Keratinocyte (primary cell): ENCODE data around the gene DNALI1. TPM values are rescaled to one million over a fixed set of nuclear protein-coding genes. Genes with fewer than 3 reads are reported as not detected.

ENCODE experiments used
- DNase-seq: peaks from one replicate; pipeline ENCODE4 v3.0.0-alpha.2; 2011; ENCODE audit warnings: low read depth, missing footprints, low spot score
- FAIRE-seq: peaks from 2 replicates; lab custom pipeline; 2011; peaks lifted over from hg19 to GRCh38; lab: Jason Lieb, UNC
- H2AFZ ChIP-seq: 2 replicates; pipeline ENCODE4 v1.6.0; 2012; ENCODE audit warnings: low read length, control low read depth, inconsistent platforms; ENCODE audit not compliant: control insufficient read depth
- H3K27ac ChIP-seq: 2 replicates; pipeline ENCODE4 v1.5.1; 2011; ENCODE audit warnings: low read length; ENCODE audit not compliant: control insufficient read depth, insufficient read depth
- H3K27me3 ChIP-seq: 3 replicates; pipeline ENCODE4 v1.6.0; 2011; ENCODE audit warnings: low read length; ENCODE audit not compliant: control insufficient read depth, insufficient read depth; ENCODE audit errors: extremely low read depth
- H3K36me3 ChIP-seq, 2 experiments: 2 replicates in 1 of 2; 3 replicates in 1 of 2; pipeline ENCODE4 v1.5.1; 2011; ENCODE audit warnings: low read length in 2 of 2, mild to moderate bottlenecking in 1 of 2; ENCODE audit not compliant: control insufficient read depth in 2 of 2, insufficient read depth in 2 of 2; ENCODE audit errors: extremely low read depth in 1 of 2
- H3K4me1 ChIP-seq: 3 replicates; pipeline ENCODE4 v1.5.1; 2011; ENCODE audit warnings: low read length; ENCODE audit not compliant: control insufficient read depth, insufficient read depth; ENCODE audit errors: extremely low read depth
- H3K4me2 ChIP-seq: 3 replicates; pipeline ENCODE4 v1.6.0; 2011; ENCODE audit warnings: low read depth, low read length; ENCODE audit not compliant: control insufficient read depth, insufficient read depth; ENCODE audit errors: extremely low read depth
- H3K4me3 ChIP-seq, 3 experiments: fragments of 200-600 bp in 1 of 3; sonication (generic) in 1 of 3; 2 replicates in 2 of 3; 3 replicates in 1 of 3; pipeline ENCODE4 v1.5.1; 2011 to 2016; ENCODE audit warnings: low read length in 3 of 3, mild to moderate bottlenecking in 3 of 3, control low read depth in 2 of 3, inconsistent platforms in 1 of 3, low read depth in 1 of 3, mixed read lengths in 1 of 3, mixed run types in 1 of 3, moderate library complexity in 1 of 3; ENCODE audit not compliant: control insufficient read depth in 2 of 3, insufficient read depth in 2 of 3; ENCODE audit errors: extremely low read depth in 1 of 3
- H3K79me2 ChIP-seq: 2 replicates; pipeline ENCODE4 v1.6.0; 2012; ENCODE audit warnings: low read length; ENCODE audit not compliant: control insufficient read depth, insufficient read depth
- H3K9ac ChIP-seq: 3 replicates; pipeline ENCODE4 v1.6.0; 2011; ENCODE audit warnings: low read length; ENCODE audit not compliant: control insufficient read depth, insufficient read depth; ENCODE audit errors: extremely low read depth
- H3K9me1 ChIP-seq: 3 replicates; pipeline ENCODE4 v1.6.0; 2011; ENCODE audit warnings: low read length; ENCODE audit not compliant: control insufficient read depth, insufficient read depth; ENCODE audit errors: extremely low read depth
- H3K9me3 ChIP-seq: 2 replicates; pipeline ENCODE4 v1.5.1; 2012; ENCODE audit warnings: low read depth, low read length; ENCODE audit not compliant: control insufficient read depth
- H4K20me1 ChIP-seq: 3 replicates; pipeline ENCODE4 v1.6.0; 2011; ENCODE audit warnings: low read length; ENCODE audit not compliant: control insufficient read depth, insufficient read depth; ENCODE audit errors: extremely low read depth
- CTCF ChIP-seq, 3 experiments: IDR thresholded peaks in 1 of 3; conservative IDR thresholded peaks in 1 of 3; optimal IDR thresholded peaks in 1 of 3; 2 replicates in 2 of 3; 3 replicates in 1 of 3; pipeline versions ENCODE3 to v1.5.1; 2011; ENCODE audit warnings: low read length in 3 of 3, mild to moderate bottlenecking in 3 of 3, moderate library complexity in 2 of 3, control low read depth in 1 of 3, inconsistent platforms in 1 of 3; ENCODE audit not compliant: insufficient read depth in 2 of 3; ENCODE audit errors: extremely low read depth in 1 of 3
- EZH2 ChIP-seq: IDR thresholded peaks from one replicate; pipeline ENCODE4 v1.6.1; 2012; ENCODE audit warnings: inconsistent platforms, mild to moderate bottlenecking, low read length, moderate library complexity
- dilution Hi-C: fragments of 300-500 bp; cut with MboI; formaldehyde crosslinking; loops from one replicate; pipeline ENCODE4 v1.7.0; 2020; ENCODE audit warnings: low sequenced_read_pairs; ENCODE audit not compliant: extremely low pct_ligation_motif_present
- polyA plus RNA-seq, 5 experiments: library from polyadenylated mRNA; depleted of rRNA in 3 of 5; stranded (reverse) in 3 of 5; stranded (forward) in 1 of 5; unstranded in 1 of 5; fragments of >200 nt; gene quantifications; 1 replicate in 1 of 5; 2 replicates in 3 of 5; 3 replicates in 1 of 5; pipeline versions ENCODE4 v1.2.1 to v1.2.3, GENCODE V29; 2011 to 2012; ENCODE audit warnings: missing spikeins in 2 of 5, low read depth in 1 of 5, low replicate concordance in 1 of 5

DNALI1 gene
- polyA plus RNA-seq, 1 donor (not counting 4 experiments of a cell fraction or from before 2014, with no cell fraction given): 0.14 TPM

DNA sequence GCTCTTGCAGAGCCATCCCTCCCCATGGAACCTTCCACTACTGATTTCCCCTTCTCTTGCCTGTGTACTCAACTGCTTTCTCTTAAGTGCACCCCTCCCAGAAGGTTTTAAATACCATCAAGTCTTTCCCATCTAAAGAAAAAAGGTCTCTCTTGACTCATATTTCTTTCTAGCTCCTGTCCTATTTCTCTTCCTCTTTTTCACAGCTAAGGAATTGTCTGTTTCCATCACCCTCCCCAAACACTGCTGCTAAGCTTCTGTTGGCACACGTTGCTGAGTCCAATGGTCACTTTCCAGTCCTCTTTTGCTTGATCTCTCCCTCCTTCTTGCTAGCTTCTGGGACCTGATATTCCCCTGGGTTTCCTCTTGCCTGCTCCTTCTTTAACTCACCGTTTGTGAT is 52.3 kb downstream of the DNALI1 start:
- H3K9me1 ChIP-seq: no peaks in the 10 kb centered on the region
- no peak overlapping the region for H3K27ac ChIP-seq
- peaks cover 35% of the 10 kb centered on the region for H3K27me3 ChIP-seq
- H2AFZ ChIP-seq: no peak overlapping the region
- no peaks in the 10 kb centered on the region for H4K20me1 ChIP-seq
- peaks cover 4% of the 10 kb centered on the region for H3K4me1 ChIP-seq
- H3K36me3 ChIP-seq: no peaks in the 10 kb centered on the region
- H3K9me3 ChIP-seq: no peaks in the 10 kb centered on the region
- H3K4me3 ChIP-seq: no peak overlapping the region
- TF ChIP-seq CTCF (optimal IDR thresholded peaks at IDR 0.05 in 1 of 3, IDR thresholded peaks at IDR 0.05 in 1 of 3, conservative IDR thresholded peaks at IDR 0.05 in 1 of 3; ENCODE audit: extremely low read depth in 1 of 3, insufficient read depth in 2 of 3, low read length in 3 of 3): no peak
- TF ChIP-seq EZH2: no peak
- no peak for DNase-seq
- H3K79me2 ChIP-seq: no peaks in the 10 kb centered on the region
- no peak for FAIRE-seq
- H3K4me2 ChIP-seq: no peak overlapping the region
- no peak overlapping the region for H3K9ac ChIP-seq
- dilution Hi-C loops: no loop called here

DNA sequence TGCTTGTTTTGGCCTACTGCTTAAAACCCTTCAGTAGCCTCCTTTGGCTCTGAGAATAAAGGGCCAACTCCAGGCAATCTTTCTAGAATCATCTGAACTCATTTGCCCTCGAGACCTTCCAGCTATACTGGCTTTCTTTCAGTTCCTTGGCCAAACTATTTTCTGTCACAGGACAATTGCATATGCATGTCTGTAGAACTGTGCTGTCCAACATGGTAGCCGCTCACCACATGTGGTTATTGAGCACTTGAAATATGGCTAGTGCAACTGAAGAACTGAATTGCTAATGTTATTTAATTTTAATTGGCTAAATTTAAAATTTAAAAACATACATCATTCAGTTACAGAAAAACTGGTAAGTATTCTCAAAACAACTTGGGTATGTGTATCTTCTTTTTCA is 53.3 kb downstream of the DNALI1 start:
- no peaks in the 10 kb centered on the region for H3K9me1 ChIP-seq
- FAIRE-seq (no peak), DNase-seq (no peak)
- no peak overlapping the region for H3K27ac ChIP-seq
- H4K20me1 ChIP-seq: no peaks in the 10 kb centered on the region
- no peak overlapping the region for H2AFZ ChIP-seq
- no peak overlapping the region for H3K9ac ChIP-seq
- dilution Hi-C loops: no loop called here
- H3K4me2 ChIP-seq: no peak overlapping the region
- no peaks in the 10 kb centered on the region for H3K36me3 ChIP-seq
- peaks cover 39% of the 10 kb centered on the region for H3K27me3 ChIP-seq
- no peaks in the 10 kb centered on the region for H3K9me3 ChIP-seq
- H3K4me3 ChIP-seq: no peak overlapping the region
- H3K79me2 ChIP-seq: no peaks in the 10 kb centered on the region
- peaks cover 4% of the 10 kb centered on the region for H3K4me1 ChIP-seq
- TF ChIP-seq CTCF (optimal IDR thresholded peaks at IDR 0.05 in 1 of 3, IDR thresholded peaks at IDR 0.05 in 1 of 3, conservative IDR thresholded peaks at IDR 0.05 in 1 of 3; ENCODE audit: extremely low read depth in 1 of 3, insufficient read depth in 2 of 3, low read length in 3 of 3) (no peak), EZH2 (no peak)
